ENCODE results near the gene GLCCI1.
"Not testable (repeated sequence)": the region's sequence is repeated elsewhere in the genome, so short reads cannot be mapped to it uniquely, and the experiment has no call there.

GLCCI1 gene

DNA sequence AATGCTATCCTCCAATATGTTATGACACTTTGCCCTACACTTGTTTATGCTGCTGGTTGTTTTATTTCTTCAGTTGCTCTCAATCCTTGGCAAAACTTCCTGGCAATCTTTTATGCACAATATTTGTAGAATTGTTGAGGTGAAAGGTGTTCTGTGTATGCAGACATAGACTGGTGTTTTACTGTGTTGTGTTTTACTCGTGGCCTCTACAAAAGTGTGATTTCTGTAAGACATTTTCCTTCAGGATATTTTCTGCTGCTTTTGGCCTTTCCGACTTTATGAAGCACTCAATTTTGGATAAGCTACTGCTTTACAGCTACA lies 21.8 kb downstream of the GLCCI1 start:
- no peak for DNase-seq

DNA sequence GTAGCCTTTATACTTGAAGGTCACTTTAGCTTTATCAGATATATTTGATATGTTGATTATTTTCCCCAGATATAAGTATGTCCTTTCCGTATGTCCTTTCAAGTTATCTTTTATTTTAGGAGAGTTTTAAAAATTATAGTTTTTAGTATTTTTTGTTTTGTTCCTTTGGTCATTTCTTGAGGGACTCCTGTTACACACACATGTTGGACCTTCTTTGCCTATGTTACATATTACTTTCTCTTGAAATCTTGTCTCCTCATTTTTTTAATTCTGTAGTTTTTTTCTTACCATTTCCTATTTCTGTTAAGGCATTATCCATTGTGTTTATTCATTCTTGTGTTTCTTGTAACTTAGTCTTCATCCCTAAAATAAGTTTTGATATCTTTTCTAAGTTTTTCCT lies 23.9 kb downstream of the GLCCI1 start:
- no peak for DNase-seq

DNA sequence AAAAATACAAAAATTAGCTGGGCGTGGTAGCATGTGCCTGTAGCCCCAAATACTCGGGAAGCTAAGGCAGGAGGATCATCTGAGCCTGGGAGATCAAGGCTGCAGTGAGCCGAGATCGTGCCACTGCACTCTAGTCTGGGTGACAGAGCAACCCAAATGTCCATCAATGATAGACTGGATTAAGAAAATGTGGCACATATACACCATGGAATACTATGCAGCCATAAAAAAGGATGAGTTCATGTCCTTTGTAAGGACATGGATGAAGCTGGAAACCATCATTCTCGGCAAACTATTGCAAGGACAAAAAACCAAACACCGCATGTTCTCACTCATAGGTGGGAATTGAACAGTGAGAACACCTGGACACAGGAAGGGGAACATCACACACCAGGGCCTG lies 26.8 kb downstream of the GLCCI1 start:
- DNase-seq: not testable (repeated sequence)

DNA sequence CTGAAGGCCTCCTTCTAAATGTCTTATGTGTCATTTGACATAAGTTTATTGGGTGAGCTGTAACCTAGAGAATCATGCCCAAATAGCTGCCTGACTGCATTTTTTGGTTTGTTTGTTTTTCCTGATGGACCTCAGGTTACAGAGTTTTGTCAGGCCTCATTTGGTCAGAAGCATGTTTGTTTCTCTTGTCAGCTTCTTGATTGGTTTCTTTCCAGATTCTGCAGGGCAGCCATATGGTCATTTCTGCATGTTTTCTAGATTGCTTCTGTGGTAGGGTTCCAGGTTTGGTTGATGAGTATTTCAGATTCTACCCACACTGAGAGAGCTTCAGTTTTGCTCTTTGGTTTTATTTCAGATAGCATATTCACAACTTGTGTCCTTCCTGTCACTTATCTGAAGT lies 28.0 kb downstream of the GLCCI1 start:
- no peak for DNase-seq

DNA sequence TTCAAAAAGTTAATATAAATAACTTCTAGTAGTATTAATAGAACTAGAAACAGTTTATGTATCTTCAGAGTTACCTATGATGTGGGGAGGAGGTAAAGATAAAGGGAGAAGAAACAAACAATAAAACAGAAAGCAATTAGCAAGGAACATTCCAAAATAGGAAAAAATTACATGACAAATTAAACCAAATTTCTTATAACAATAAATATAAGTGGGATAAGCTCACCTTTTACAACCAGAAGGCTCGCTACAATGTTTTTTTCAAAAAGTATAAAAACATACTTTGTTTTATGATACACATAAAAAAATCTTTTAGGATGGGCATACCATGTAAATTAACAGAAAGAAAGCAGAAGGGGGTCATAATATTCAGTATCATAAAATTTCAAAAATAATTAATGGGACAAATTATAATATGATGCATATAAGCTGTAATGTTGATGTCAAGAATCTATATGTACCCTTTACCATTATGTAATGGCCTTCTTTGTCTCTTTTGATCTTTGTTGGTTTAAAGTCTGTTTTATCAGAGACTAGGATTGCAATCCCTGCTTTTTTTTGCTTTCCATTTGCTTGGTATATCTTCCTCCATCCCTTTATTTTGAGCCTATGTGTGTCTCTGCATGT lies 31.8 kb downstream of the GLCCI1 start:
- DNase-seq: no peak

DNA sequence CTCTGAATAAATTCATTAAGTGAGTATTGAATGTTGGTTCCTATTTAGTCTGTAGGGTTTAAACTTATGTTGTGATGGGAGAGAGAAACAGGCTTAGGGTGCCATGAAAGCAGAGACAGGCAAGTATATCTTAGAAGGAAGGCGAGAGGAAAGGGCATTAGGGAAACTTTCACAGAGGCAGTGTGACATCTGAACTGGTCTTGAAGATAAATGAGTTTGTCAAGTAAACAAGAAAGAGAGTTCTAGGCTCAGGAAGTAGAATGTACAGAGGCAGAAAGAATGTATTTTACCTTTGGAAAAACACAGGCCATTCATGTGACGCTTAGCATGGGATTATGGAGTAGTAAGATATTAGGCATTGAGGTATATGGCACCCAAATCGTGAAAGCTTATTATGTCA lies 34.5 kb downstream of the GLCCI1 start:
- DNase-seq: no peak

DNA sequence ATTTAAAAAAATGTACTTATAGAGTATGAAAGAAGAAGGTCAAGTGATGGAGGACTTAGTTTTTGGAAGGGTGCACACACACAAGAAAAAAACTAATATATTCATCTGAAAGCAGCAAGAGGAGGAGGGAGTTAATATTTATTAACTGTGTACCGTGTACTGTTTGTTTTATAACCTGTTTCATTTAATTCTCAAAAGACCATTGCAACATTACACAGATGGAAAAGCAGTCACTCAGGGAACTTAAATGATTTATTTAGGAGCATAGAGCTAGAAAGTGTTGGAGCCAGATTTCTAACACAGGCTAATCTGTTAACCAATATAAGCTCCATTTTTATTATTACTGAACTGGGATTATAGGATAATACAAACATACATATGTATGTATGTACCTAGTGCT lies 36.7 kb downstream of the GLCCI1 start:
- no peak for DNase-seq

DNA sequence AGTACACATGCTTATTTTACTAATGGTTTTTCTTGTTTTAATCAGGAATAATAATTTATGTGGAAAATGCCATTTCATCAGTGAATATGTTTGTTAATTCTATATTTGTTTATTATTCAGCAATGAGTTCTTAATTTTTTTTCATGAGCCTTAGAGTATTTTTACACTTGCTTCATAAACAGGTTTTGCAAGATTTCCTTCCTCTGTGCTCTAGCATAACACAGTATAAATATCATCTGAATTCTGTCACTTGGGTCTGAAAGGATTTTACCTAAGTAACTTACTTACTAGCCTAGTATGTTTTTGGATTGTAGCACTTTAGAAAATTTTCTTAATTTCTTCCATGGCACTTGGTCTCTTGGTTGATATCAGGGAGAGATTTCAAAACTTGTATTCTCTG lies 45.8 kb downstream of the GLCCI1 start:
- no peak for DNase-seq

DNA sequence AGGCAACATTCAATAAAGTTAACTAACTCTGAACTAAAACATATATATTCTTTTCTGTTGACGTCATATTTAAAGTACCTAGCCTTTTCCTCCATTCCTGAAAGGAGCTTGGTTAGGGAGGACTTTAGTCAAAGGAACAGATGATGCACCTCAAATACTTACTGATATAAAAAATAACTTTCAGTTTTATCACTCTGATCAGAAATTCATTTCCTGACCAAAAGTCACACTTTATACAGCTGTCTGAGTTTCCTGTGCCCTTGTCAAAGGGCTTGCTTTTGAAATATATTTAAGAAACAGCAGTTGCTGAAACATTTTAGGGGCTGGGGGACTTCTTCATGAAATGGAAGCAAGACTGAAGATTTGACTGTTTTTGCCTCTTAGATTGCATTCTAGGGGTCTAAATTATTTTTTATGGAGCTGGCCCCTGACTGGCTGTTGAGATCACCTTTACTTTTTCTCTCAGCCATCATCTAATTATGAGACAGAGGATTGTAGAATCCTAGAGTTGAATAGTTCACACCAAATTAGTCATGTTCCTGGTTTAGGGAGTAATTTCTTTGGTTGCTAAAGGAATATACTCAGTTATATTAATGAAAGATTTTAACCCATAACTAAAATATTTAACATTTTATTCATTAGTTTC lies 46.6 kb downstream of the GLCCI1 start:
- DNase-seq: no peak

DNA sequence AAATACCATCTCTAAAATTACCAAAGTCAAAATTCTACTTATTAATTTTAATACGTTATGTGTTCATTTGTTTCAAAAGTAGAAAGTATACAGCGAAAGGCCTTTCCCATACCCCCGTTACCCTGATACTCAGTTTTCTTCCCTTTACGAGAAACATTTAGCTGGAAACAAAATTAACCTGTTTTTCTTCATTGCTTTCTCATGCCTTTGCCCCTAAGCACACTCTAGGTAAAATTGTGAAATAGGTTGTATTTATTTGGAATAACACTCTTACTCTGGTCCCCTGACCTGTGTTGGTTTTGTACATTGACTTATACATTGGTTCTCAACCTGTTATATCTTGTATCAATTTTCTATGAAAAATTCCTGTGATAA lies 47.1 kb downstream of the GLCCI1 start:
- no peak for DNase-seq

DNA sequence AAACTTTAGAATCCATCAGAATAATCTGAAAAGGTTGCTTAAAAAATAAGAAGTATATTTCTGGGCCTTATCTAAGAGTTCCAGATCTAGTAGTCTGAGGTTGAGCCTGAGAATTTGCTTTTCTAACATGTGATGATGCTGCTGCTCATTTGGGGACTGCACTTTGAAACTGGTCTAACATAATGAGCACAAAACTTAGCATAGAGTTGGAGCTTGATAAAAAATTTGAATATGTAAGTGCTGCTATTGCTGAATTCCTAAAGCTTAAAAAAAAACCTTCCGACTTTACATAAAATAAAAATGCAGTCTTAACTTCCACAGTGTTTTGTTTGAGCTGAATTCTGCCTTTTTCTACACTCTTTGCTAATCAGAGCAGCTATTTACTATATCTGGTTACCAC lies 48.8 kb downstream of the GLCCI1 start:
- DNase-seq: no peak

DNA sequence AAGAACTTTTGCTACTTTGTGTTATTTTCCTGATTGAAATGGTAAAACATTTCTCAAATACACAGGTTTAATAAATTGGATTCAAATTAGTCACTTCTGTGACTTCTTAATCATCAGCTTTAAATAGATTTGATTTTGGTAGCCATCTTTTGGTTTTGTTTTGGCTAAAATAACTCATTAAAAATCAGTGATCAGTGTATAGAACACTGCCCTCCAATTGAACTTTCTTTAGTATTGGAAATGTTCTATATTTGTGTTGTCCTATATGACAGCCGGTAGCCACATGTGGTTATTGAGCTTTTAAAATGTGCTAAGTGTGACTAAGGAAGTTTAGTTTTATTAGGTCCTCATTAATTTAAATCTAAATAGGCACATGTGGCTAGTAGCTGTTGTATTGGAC lies 50.4 kb downstream of the GLCCI1 start:
- DNase-seq: no peak

DNA sequence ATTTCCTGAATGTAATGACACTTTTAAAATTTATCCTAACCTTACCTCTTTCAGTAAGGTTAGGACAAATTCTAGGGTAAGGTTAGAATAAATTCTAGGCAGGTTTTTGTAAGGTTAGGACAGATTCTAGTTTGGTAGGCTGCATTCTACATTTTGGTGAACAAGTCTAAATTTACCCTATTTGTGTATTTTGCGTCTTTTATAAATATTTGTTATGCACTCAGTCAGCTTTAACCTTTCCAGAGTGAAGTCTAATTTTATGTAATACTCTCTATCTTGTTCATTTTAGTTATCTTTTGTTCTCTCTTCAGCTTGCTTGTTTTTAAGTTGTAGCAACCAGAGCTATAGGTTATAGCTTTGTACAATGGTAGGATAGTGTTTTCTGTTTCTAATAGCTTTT lies 54.0 kb downstream of the GLCCI1 start:
- DNase-seq: no peak

DNA sequence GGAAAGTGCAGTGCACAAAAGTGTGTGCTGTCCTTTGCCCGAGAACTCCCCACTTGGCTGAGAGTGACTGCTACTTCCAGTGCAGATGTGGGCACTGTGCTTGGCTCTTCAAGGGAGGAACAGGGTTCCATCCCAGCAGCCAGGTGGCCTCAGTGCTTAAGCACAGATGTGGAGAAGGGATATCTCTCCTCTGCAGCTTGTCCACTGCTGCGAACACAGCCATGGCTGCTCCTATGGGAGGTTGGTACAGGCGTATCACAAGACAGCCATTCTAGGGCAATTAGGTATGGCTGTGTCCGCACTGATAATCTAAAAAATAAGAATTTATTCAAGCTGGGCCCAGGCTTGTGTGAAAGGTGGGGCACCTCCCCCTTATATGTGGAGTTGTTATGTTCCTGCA lies 66.6 kb downstream of the GLCCI1 start:
- peak; percentile 15 for DNase-seq

DNA sequence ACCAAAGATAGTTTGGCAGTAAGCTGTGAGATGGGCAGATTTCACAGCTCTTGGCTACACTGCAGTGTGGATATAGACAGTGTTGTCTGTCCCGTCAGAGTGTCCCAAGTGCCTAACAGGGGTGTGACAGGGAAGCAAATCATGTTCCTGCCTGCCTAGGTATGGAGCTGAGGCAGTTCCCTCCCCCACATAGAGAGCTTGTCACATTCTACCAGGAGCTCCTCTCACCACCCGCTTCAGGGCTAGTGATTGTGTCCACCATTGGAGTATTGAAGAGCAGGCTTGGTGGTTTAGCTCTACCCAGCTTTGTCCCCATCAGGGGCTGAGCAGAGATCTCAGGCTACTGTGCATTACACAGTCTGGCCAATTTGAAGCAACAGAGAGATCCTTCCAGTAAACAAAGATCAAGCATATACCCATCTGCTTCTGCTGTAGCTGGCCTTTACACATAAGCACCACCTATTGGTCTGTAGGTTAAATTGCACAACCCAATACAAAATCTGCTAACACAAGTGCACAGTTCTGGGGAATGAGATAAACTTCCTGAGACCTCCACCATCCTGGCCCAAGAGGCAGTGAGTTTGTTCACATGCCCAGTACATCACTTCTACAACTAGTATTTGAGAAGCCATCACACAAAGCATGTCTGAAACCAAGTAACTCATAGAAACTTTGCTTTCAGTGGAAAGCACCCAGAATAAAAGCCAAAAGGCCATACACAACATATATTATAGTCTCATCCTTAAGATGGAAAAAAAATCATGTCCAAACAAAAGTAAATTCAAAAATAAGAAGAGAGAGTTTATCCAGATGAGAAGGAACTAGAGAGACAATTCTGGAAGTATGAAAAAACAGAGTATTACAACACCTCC lies 67.3 kb downstream of the GLCCI1 start:
- DNase-seq: peak; percentile 76

DNA sequence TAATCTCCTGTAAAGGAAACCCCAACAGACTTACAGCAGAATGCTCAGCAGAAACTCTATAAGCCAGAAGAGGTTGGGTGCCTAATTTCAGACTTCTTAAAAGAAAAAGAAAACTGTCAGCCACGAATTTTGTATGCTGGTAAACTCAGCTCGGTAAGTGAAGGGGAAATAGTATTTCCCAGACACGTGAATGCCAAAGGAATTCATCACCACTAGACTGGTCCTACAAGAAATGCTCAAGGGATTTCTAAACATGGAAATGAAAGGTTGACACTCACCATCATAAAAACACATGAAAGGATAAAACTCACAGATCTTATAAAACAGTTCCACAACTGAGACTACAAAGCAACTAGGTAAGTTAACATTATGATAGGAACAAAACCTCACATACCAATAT lies 68.6 kb downstream of the GLCCI1 start:
- DNase-seq: no peak

DNA sequence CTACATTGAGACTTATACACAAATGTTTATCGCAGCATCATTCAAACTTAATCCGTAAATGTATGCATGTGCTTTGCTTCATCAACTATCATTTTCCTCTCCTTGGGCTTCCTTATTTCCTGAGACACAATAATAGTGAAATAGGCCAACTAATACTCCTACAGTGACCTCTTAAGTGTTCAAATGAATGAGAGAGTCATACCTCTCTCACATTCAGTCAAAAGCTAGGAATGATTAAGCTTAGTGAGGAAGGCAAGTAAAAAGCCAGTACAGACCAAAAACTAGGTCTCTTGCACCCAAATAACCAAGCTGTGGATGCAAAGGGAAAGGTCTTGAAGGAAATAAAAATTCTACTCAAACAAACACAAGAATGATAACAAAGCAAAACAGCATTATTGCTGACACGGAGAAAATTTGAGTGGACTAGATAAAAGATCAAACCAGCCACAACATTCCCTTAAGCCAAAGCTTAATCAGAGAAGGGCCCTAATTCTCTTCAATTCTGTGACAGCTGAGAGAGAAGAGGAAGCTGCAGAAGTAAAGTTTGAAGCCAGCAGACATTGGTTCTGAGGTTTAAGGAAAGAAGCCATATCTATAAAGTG lies 72.3 kb downstream of the GLCCI1 start:
- no peak for DNase-seq

DNA sequence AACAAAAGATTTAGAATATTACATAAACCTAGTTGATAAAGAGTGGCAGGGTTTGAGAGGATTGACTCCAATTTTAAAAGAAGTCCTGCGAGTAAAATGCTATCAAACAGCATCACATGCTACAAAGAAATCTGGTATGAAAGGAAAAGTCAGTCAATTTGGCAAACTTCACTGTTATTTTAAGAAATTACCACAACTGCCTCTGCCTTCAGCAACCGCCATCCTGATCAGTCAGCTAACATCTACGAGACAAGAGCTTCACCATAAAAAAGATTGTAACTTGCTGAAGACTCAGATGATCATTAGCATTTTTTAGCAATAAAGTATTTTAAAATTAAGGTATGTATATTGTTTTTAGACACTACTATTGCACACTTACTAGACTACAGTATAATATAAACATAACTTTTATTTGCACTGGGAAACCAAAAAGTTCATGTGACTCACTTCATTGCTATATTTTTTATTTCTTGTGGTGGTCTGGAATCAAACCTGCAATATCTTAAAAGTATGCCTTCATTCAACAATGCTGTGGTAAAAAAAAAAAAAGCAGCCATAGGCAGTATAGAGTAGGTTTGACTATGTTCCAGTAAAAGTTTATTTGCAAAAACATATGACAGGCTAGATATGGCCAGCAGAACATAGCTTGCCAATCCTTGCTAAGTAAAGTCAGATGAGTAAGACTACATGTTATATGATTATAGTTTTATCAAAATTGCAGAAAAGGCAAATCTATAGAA lies 74.4 kb downstream of the GLCCI1 start:
- DNase-seq: no peak

DNA sequence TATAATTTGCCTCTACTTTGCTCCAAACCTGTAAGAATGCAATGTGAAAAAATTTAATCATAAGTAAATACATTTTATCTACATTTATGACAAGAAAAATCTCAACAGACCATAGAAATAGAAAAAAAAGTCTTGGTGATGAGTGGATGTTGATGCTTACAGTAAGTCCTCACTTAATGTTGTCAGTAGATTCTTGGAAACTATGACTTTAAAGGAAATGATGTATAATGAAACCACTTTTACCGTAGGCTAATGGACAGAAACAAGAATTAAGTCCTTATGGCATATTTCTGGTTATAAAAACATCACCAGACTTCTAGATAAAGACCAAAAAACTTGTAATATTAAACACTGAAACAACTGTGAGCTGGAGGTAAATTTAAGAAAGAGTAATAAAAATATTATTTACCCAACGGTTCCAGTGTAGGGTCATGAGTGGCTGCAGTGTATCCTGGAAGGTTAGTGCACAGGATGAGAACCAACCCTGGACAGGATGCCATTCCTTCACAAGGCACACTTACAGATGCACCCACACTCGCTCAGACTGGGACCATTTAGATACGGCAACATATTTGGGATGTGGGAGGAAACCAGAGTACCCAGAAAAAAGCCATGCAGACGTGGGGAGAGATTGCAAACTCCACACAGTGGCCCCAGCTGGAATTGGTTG lies 76.3 kb downstream of the GLCCI1 start:
- DNase-seq: no peak

DNA sequence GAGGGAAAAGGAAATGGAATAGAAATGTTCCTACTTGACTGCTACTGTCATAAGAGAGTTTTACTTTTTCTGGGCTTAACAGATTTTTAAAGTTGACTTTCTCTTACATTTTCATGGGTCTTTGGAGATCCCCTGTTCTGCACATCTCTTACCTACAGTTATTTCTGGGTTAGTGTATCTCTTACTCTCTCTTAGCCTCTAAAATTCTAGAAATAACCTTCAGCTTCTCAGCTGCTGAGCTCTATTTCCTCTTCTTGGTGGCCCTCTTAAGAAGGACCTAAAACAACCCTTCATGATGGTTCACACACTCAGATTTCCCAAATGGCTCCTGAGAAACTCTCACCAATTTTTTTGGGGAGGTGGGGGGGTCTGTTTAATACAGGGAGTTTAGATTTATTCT lies 79.5 kb downstream of the GLCCI1 start:
- DNase-seq: not testable (repeated sequence)

DNA sequence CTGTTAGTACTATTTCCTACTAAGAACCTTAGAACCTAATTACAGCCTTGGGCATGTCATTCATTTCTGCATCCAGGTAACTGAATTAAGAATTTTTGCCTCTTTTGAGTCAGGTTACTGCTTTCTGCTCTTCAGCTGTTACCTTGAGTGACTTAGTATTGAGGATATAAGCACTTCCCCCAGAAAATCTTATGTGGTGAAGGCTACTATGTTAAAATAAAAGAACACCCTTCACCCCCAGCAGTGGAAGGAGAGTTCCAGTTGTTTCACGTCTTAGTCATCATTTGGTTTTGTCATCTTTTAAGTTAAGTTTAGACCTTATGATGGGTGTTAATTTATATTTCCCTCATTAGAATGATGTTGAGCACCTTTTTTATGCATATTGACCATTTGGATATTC lies 82.8 kb downstream of the GLCCI1 start:
- DNase-seq: no peak

DNA sequence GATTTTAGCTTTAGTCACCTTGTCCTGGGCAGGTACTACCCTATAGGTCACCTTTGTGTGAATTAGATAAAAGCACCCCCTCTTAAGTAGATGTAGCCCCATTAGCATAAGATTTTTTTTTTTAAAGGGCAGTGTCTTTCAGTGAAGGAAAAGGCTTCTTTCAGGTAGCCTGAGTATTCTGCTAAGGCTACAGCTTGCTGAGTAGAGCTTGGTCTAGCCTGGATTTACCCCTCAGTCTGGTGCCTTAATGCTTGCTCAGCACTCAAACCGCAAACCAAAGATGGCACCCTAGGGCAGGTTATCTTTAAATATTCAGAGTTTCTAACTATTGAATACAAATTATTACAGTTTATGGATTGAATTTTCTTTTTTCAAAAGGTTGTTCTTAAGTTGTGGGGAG lies 83.4 kb downstream of the GLCCI1 start:
- no peak for DNase-seq

DNA sequence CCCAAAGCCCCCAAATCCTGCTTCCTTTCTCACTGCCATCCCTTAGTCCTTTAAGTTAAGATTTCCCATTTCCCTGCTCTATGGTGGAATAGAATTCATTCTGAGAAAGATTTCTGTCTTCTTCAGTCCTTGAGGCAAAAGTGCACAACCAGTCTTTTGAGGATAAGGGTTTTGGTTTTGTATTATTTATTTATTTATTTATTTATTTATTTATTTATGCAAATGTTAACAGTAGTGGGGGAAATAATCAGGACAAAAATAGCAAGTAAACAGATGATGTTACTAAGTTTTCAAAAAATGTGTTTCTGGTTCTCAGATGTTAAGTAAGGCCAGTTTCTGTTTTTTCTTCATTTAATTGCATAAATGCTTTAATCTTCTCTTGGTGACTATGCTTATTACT lies 84.2 kb downstream of the GLCCI1 start:
- DNase-seq: no peak
